Measurements from ENCODE around the gene GSTM2. TPM values are rescaled to one million over a fixed set of nuclear protein-coding genes. Genes with fewer than 3 reads are reported as not detected.
A peak's percentile ranks its signal among the peaks of the same experiment; 100 is the strongest.

GSTM2 gene
- total and polyA plus RNA-seq, 2 donors (not counting 1 experiment from before 2014, with no cell fraction given), result 42.9 to 94.4 TPM

GRCh38 chr1:109632671-109633346 lies 35.0 kb upstream of the GSTM2 start:
- intact Hi-C loops (cut with micrococcal nuclease), result no loop called here
- DNase-seq (peak; percentile 4), ATAC-seq (ENCODE audit: low read depth) (no peak)
- Histone ChIP-seq H3K79me2 (ENCODE audit: control insufficient read depth, insufficient read depth, low read length) (no peaks in the 10 kb centered on the region), H2AFZ (ENCODE audit: insufficient read depth, low read depth, low read length, poor library complexity, severe bottlenecking) (no peak overlapping the region), H3K4me1 (ENCODE audit: control insufficient read depth in 2 of 2, insufficient read depth in 2 of 2, low read length in 2 of 2) (peaks cover 0 to 3% of the 10 kb centered on the region in 2 donors), H3K4me3 (ENCODE audit: control extremely low read depth in 1 of 5, extremely low read depth in 1 of 5, insufficient read depth in 1 of 5, low read depth in 2 of 5, low read length in 4 of 5) (no peak overlapping the region), H3K36me3 (replicated peaks in 1 of 2; ENCODE audit: control extremely low read depth in 1 of 2, control insufficient read depth in 1 of 2, extremely low read depth in 1 of 2, insufficient read depth in 2 of 2, low read length in 1 of 2) (peaks cover 0 to 34% of the 10 kb centered on the region in 2 experiments), H3K9ac (ENCODE audit: low read length) (no peak overlapping the region), H3K9me3 (ENCODE audit: control extremely low read depth in 1 of 3, control insufficient read depth in 2 of 3, insufficient read depth in 1 of 3, low read length in 2 of 3) (no peaks in the 10 kb centered on the region), H4K20me1 (ENCODE audit: control insufficient read depth, insufficient read depth, low read length, poor library complexity, severe bottlenecking) (no peaks in the 10 kb centered on the region), H3K4me2 (replicated peaks; ENCODE audit: low read depth, low read length, poor library complexity, severe bottlenecking) (no peak overlapping the region), H3K27me3 (replicated peaks in 1 of 4; ENCODE audit: control extremely low read depth in 1 of 4, control insufficient read depth in 3 of 4, insufficient read depth in 4 of 4, low read length in 3 of 4) (no peaks in the 10 kb centered on the region), H3K27ac (ENCODE audit: low read length in 2 of 2) (no peak overlapping the region)
- WGBS (ENCODE audit: insufficient coverage), result 96% methylated on average over 2 of the region's 5 CpGs
- Mint-ChIP-seq H3K4me1 (peaks cover 5% of the 10 kb centered on the region), H3K4me3 (no peak overlapping the region), H3K9me3 (ENCODE audit: insufficient read depth) (no peaks in the 10 kb centered on the region), H3K27ac (no peak overlapping the region), H3K27me3 (no peaks in the 10 kb centered on the region)
- TF ChIP-seq CTCF (IDR thresholded peaks at IDR 0.05) (no peak), EZH2 (IDR thresholded peaks at IDR 0.05; ENCODE audit: borderline replicate concordance, insufficient read depth, low read depth, low read length, poor library complexity, severe bottlenecking) (no peak)
- POLR2A ChIA-PET, result no interaction called here
- CTCF ChIA-PET, result interaction anchor here (0.6 to 16.5 kb wide), 7 partner anchors 7 to 89 kb away, joined by 3 to 276 read pairs (median 4); partner anchors contain the start of genes GNAI3 and GPR61

- H3K27ac ChIP-seq (ENCODE audit: low read length in 2 of 2), result no peak overlapping the region
- no peak overlapping the region for H3K9ac ChIP-seq (ENCODE audit: low read length)
- ChIA-PET CTCF (interaction anchor here (13.3 to 16.5 kb wide), 2 partner anchors 91 to 140 kb away, joined by 230 to 276 read pairs; partner anchors contain the start of gene GPR61), POLR2A (no interaction called here)
- no peak overlapping the region for H3K4me3 Mint-ChIP-seq
- H3K4me3 ChIP-seq (ENCODE audit: control extremely low read depth in 1 of 5, extremely low read depth in 1 of 5, insufficient read depth in 1 of 5, low read depth in 2 of 5, low read length in 4 of 5), result no peak overlapping the region
- peaks cover 0 to 19% of the 10 kb centered on the region in 2 experiments for H3K36me3 ChIP-seq (replicated peaks in 1 of 2; ENCODE audit: control extremely low read depth in 1 of 2, control insufficient read depth in 1 of 2, extremely low read depth in 1 of 2, insufficient read depth in 2 of 2, low read length in 1 of 2)
- no peaks in the 10 kb centered on the region for H3K9me3 ChIP-seq (ENCODE audit: control extremely low read depth in 1 of 3, control insufficient read depth in 2 of 3, insufficient read depth in 1 of 3, low read length in 2 of 3)
- H3K27ac Mint-ChIP-seq, result no peak overlapping the region
- no peaks in the 10 kb centered on the region for H3K9me3 Mint-ChIP-seq (ENCODE audit: insufficient read depth)
- no peak overlapping the region for H3K4me2 ChIP-seq (replicated peaks; ENCODE audit: low read depth, low read length, poor library complexity, severe bottlenecking)
- WGBS (ENCODE audit: insufficient coverage), result 67% methylated on average over 5 of the region's 6 CpGs
- intact Hi-C loops (cut with micrococcal nuclease), result no loop called here
- no peaks in the 10 kb centered on the region for H3K27me3 ChIP-seq (replicated peaks in 1 of 4; ENCODE audit: control extremely low read depth in 1 of 4, control insufficient read depth in 3 of 4, insufficient read depth in 4 of 4, low read length in 3 of 4)
- H3K79me2 ChIP-seq (ENCODE audit: control insufficient read depth, insufficient read depth, low read length), result no peaks in the 10 kb centered on the region
- peaks cover 5% of the 10 kb centered on the region for H3K4me1 Mint-ChIP-seq
- H3K27me3 Mint-ChIP-seq, result no peaks in the 10 kb centered on the region
- H4K20me1 ChIP-seq (ENCODE audit: control insufficient read depth, insufficient read depth, low read length, poor library complexity, severe bottlenecking), result no peaks in the 10 kb centered on the region
- H2AFZ ChIP-seq (ENCODE audit: insufficient read depth, low read depth, low read length, poor library complexity, severe bottlenecking), result no peak overlapping the region
- peaks cover 0 to 3% of the 10 kb centered on the region in 2 donors for H3K4me1 ChIP-seq (ENCODE audit: control insufficient read depth in 2 of 2, insufficient read depth in 2 of 2, low read length in 2 of 2)
- ATAC-seq (ENCODE audit: low read depth) (no peak), DNase-seq (peak; percentile 1)
- no peak for TF ChIP-seq EZH2 (IDR thresholded peaks at IDR 0.05; ENCODE audit: borderline replicate concordance, insufficient read depth, low read depth, low read length, poor library complexity, severe bottlenecking)
- no peak for TF ChIP-seq CTCF (IDR thresholded peaks at IDR 0.05)
Measured at GRCh38 chr1:109634292-109634691, 33.6 kb upstream of the GSTM2 start.
